ENCODE measurements around the gene FAM90A1.
A peak's percentile ranks its signal among the peaks of the same experiment; 100 is the strongest.
"Not testable (repeated sequence)": the region's sequence is repeated elsewhere in the genome, so short reads cannot be mapped to it uniquely, and the experiment has no call there.

The FAM90A1 gene

GRCh38 chr12:8224782-8225181, 2.6 kb downstream of the FAM90A1 start:
- not testable (repeated sequence) for H3K4me3 Mint-ChIP-seq; H3K9me3 Mint-ChIP-seq; DNase-seq; H3K4me1 Mint-ChIP-seq (ENCODE audit: low read depth); H3K36me3 Mint-ChIP-seq (ENCODE audit: low read depth); H3K27me3 Mint-ChIP-seq; H3K27ac Mint-ChIP-seq

GRCh38 chr12:8223646-8224045, 3.8 kb downstream of the FAM90A1 start:
- not testable (repeated sequence) for H3K4me3 Mint-ChIP-seq; H3K27me3 Mint-ChIP-seq; H3K36me3 Mint-ChIP-seq (ENCODE audit: low read depth); DNase-seq; H3K9me3 Mint-ChIP-seq; H3K27ac Mint-ChIP-seq; H3K4me1 Mint-ChIP-seq (ENCODE audit: low read depth)

- not testable (repeated sequence) for H3K27ac Mint-ChIP-seq; H3K9me3 Mint-ChIP-seq; H3K36me3 Mint-ChIP-seq (ENCODE audit: low read depth); H3K27me3 Mint-ChIP-seq; H3K4me1 Mint-ChIP-seq (ENCODE audit: low read depth); H3K4me3 Mint-ChIP-seq; DNase-seq
These were observed 5.1 kb downstream of the FAM90A1 start for GRCh38 chr12:8222303-8222702.

GRCh38 chr12:8221844-8222243, 5.6 kb downstream of the FAM90A1 start:
- H3K27me3 Mint-ChIP-seq; H3K27ac Mint-ChIP-seq; H3K4me3 Mint-ChIP-seq; DNase-seq; H3K9me3 Mint-ChIP-seq; H3K4me1 Mint-ChIP-seq (ENCODE audit: low read depth); H3K36me3 Mint-ChIP-seq (ENCODE audit: low read depth): not testable (repeated sequence)

GRCh38 chr12:8221375-8221774, 6.0 kb downstream of the FAM90A1 start:
- H3K4me1 Mint-ChIP-seq (ENCODE audit: low read depth); DNase-seq; H3K27me3 Mint-ChIP-seq; H3K9me3 Mint-ChIP-seq; H3K27ac Mint-ChIP-seq; H3K4me3 Mint-ChIP-seq; H3K36me3 Mint-ChIP-seq (ENCODE audit: low read depth): not testable (repeated sequence)

GRCh38 chr12:8218711-8219382, 8.6 kb downstream of the FAM90A1 start:
- not testable (repeated sequence) for H3K4me3 Mint-ChIP-seq; H3K4me1 Mint-ChIP-seq (ENCODE audit: low read depth)

GRCh38 chr12:8197685-8198308, 29.6 kb downstream of the FAM90A1 start:
- not testable (repeated sequence) for H3K4me1 Mint-ChIP-seq (ENCODE audit: low read depth); H3K9me3 Mint-ChIP-seq; H3K4me3 Mint-ChIP-seq; H3K36me3 Mint-ChIP-seq (ENCODE audit: low read depth); H3K27me3 Mint-ChIP-seq; DNase-seq; H3K27ac Mint-ChIP-seq

More at GRCh38 chr12:8218711-8219382, 8.6 kb downstream of the FAM90A1 start:
- not testable (repeated sequence) for H3K9me3 Mint-ChIP-seq; H3K27ac Mint-ChIP-seq; DNase-seq; H3K27me3 Mint-ChIP-seq; H3K36me3 Mint-ChIP-seq (ENCODE audit: low read depth)

- H3K36me3 Mint-ChIP-seq (ENCODE audit: low read depth); H3K9me3 Mint-ChIP-seq; H3K4me1 Mint-ChIP-seq (ENCODE audit: low read depth); H3K4me3 Mint-ChIP-seq; H3K27me3 Mint-ChIP-seq; H3K27ac Mint-ChIP-seq; DNase-seq: not testable (repeated sequence)
These were observed 39.3 kb downstream of the FAM90A1 start for GRCh38 chr12:8188088-8188487.

- peaks cover 15% of the 10 kb centered on the region for H3K4me1 Mint-ChIP-seq (ENCODE audit: low read depth)
- not testable (repeated sequence) for H3K36me3 Mint-ChIP-seq (ENCODE audit: low read depth); DNase-seq; H3K27ac Mint-ChIP-seq; H3K9me3 Mint-ChIP-seq; H3K27me3 Mint-ChIP-seq; H3K4me3 Mint-ChIP-seq
These were observed 43.2 kb downstream of the FAM90A1 start for GRCh38 chr12:8184206-8184605.

- not testable (repeated sequence) for DNase-seq; H3K27me3 Mint-ChIP-seq; H3K9me3 Mint-ChIP-seq; H3K27ac Mint-ChIP-seq; H3K36me3 Mint-ChIP-seq (ENCODE audit: low read depth); H3K4me3 Mint-ChIP-seq
- H3K4me1 Mint-ChIP-seq (ENCODE audit: low read depth), result peaks cover 15% of the 10 kb centered on the region
These were observed 44.1 kb downstream of the FAM90A1 start for GRCh38 chr12:8183346-8183745.

- H3K27ac Mint-ChIP-seq; H3K27me3 Mint-ChIP-seq; H3K9me3 Mint-ChIP-seq; H3K4me3 Mint-ChIP-seq; H3K36me3 Mint-ChIP-seq (ENCODE audit: low read depth); DNase-seq: not testable (repeated sequence)
- peaks cover 15% of the 10 kb centered on the region for H3K4me1 Mint-ChIP-seq (ENCODE audit: low read depth)
These were observed 44.5 kb downstream of the FAM90A1 start for GRCh38 chr12:8182923-8183322.

- not testable (repeated sequence) for H3K36me3 Mint-ChIP-seq (ENCODE audit: low read depth); H3K27me3 Mint-ChIP-seq; H3K27ac Mint-ChIP-seq; H3K9me3 Mint-ChIP-seq; DNase-seq
- Mint-ChIP-seq H3K4me1 (ENCODE audit: low read depth) (peaks cover 26% of the 10 kb centered on the region), H3K4me3 (peak overlapping the region; percentile 79)
These were observed 46.1 kb downstream of the FAM90A1 start for GRCh38 chr12:8181271-8181670.

- DNase-seq, result peak; percentile 89
- peaks cover 29% of the 10 kb centered on the region for H3K4me1 Mint-ChIP-seq (ENCODE audit: low read depth)
- peak overlapping the region; percentile 87 for H3K27ac Mint-ChIP-seq
- not testable (repeated sequence) for H3K9me3 Mint-ChIP-seq; H3K36me3 Mint-ChIP-seq (ENCODE audit: low read depth); H3K27me3 Mint-ChIP-seq
- peak overlapping the region; percentile 79 for H3K4me3 Mint-ChIP-seq
These were observed 47.3 kb downstream of the FAM90A1 start for GRCh38 chr12:8179989-8180585.

GRCh38 chr12:8172911-8173310, 54.5 kb downstream of the FAM90A1 start:
- H3K27me3 Mint-ChIP-seq; DNase-seq; H3K27ac Mint-ChIP-seq; H3K9me3 Mint-ChIP-seq; H3K36me3 Mint-ChIP-seq (ENCODE audit: low read depth); H3K4me3 Mint-ChIP-seq: not testable (repeated sequence)
- peaks cover 14% of the 10 kb centered on the region for H3K4me1 Mint-ChIP-seq (ENCODE audit: low read depth)
